ENCODE data around the gene PLPP4. TPM values are rescaled to one million over a fixed set of nuclear protein-coding genes. Genes with fewer than 3 reads are reported as not detected.

PLPP4 gene
- polyA plus RNA-seq, 1 donor from 2014 or later: 4.4 TPM

- Histone ChIP-seq H3K4me2 (ENCODE audit: low read length) (no peak overlapping the region), H3K27me3 (ENCODE audit: insufficient read depth, low read depth, low read length) (no peaks in the 10 kb centered on the region), H3K9ac (ENCODE audit: low read length) (no peak overlapping the region), H4K20me1 (ENCODE audit: insufficient read depth) (no peaks in the 10 kb centered on the region), H3K79me2 (replicated peaks; ENCODE audit: insufficient read depth, low read length) (no peaks in the 10 kb centered on the region), H3K9me3 (ENCODE audit: low read length) (no peaks in the 10 kb centered on the region), H3K9me2 (ENCODE audit: insufficient read depth, low read length) (no peaks in the 10 kb centered on the region), H3F3A (ENCODE audit: insufficient read depth, low read length, poor library complexity, severe bottlenecking) (no peaks in the 10 kb centered on the region), H2AFZ (ENCODE audit: low read depth, low read length) (no peak overlapping the region), H3K4me3 (ENCODE audit: low read length) (no peak overlapping the region), H3K36me3 (ENCODE audit: insufficient read depth, low read length) (no peaks in the 10 kb centered on the region), H3K27ac (ENCODE audit: low read length) (no peak overlapping the region)
- TF ChIP-seq CTCF (IDR thresholded peaks at IDR 0.05; ENCODE audit: poor library complexity, severe bottlenecking): no peak
- no peak for TF ChIP-seq EZH2 (IDR thresholded peaks at IDR 0.05; ENCODE audit: borderline replicate concordance, insufficient read depth, low read length, poor library complexity, severe bottlenecking)
- TF ChIP-seq TAF1 (IDR thresholded peaks at IDR 0.05; ENCODE audit: low read depth): no peak
- no peak for TF ChIP-seq RAD21 (conservative IDR thresholded peaks at IDR 0.05)
- TF ChIP-seq POLR2AphosphoS5 (IDR thresholded peaks at IDR 0.05): no peak
- TF ChIP-seq, protein P1, sequence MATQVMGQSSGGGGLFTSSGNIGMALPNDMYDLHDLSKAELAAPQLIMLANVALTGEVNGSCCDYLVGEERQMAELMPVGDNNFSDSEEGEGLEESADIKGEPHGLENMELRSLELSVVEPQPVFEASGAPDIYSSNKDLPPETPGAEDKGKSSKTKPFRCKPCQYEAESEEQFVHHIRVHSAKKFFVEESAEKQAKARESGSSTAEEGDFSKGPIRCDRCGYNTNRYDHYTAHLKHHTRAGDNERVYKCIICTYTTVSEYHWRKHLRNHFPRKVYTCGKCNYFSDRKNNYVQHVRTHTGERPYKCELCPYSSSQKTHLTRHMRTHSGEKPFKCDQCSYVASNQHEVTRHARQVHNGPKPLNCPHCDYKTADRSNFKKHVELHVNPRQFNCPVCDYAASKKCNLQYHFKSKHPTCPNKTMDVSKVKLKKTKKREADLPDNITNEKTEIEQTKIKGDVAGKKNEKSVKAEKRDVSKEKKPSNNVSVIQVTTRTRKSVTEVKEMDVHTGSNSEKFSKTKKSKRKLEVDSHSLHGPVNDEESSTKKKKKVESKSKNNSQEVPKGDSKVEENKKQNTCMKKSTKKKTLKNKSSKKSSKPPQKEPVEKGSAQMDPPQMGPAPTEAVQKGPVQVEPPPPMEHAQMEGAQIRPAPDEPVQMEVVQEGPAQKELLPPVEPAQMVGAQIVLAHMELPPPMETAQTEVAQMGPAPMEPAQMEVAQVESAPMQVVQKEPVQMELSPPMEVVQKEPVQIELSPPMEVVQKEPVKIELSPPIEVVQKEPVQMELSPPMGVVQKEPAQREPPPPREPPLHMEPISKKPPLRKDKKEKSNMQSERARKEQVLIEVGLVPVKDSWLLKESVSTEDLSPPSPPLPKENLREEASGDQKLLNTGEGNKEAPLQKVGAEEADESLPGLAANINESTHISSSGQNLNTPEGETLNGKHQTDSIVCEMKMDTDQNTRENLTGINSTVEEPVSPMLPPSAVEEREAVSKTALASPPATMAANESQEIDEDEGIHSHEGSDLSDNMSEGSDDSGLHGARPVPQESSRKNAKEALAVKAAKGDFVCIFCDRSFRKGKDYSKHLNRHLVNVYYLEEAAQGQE (IDR thresholded peaks at IDR 0.05; ENCODE audit: borderline replicate concordance): no peak
- TF ChIP-seq MXI1 (conservative IDR thresholded peaks at IDR 0.05; ENCODE audit: poor library complexity, severe bottlenecking): no peak
- no peak for TF ChIP-seq SMC3 (conservative IDR thresholded peaks at IDR 0.05; ENCODE audit: poor library complexity)
- TF ChIP-seq EP300 (conservative IDR thresholded peaks at IDR 0.05; ENCODE audit: poor library complexity, severe bottlenecking): no peak
Measured at GRCh38 chr10:120630266-120630665, 173.2 kb downstream of the PLPP4 start.

DNA sequence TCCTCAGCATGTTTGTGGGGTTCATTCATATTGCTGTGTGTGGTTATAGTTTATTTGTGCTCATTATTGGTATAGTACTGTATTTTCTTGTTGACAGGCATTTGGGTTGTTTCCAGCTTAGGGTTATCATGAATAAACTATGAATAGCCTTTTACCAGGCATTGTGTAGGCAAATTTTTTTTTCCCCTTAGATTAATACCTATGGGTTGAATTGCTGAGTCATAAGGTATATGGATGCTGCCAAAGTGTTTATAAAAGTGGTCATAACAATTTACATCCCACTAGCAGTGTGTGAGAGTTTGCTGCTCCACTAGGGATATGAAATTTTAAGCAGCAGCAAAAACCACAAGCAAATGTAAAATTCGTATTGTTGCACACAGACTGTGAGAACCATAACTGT is 175.0 kb downstream of the PLPP4 start:
- Histone ChIP-seq H3F3A (ENCODE audit: insufficient read depth, low read length, poor library complexity, severe bottlenecking) (no peaks in the 10 kb centered on the region), H3K79me2 (replicated peaks; ENCODE audit: insufficient read depth, low read length) (no peaks in the 10 kb centered on the region), H3K9ac (ENCODE audit: low read length) (no peak overlapping the region), H3K4me2 (ENCODE audit: low read length) (no peak overlapping the region), H3K9me3 (ENCODE audit: low read length) (no peaks in the 10 kb centered on the region), H2AFZ (ENCODE audit: low read depth, low read length) (no peak overlapping the region), H3K36me3 (ENCODE audit: insufficient read depth, low read length) (no peaks in the 10 kb centered on the region), H3K27me3 (ENCODE audit: insufficient read depth, low read depth, low read length) (no peaks in the 10 kb centered on the region), H3K27ac (ENCODE audit: low read length) (no peak overlapping the region), H3K9me2 (ENCODE audit: insufficient read depth, low read length) (no peaks in the 10 kb centered on the region), H3K4me3 (ENCODE audit: low read length) (no peak overlapping the region), H4K20me1 (ENCODE audit: insufficient read depth) (no peaks in the 10 kb centered on the region)
- TF ChIP-seq POLR2AphosphoS5 (IDR thresholded peaks at IDR 0.05): no peak
- TF ChIP-seq SMC3 (conservative IDR thresholded peaks at IDR 0.05; ENCODE audit: poor library complexity): no peak
- TF ChIP-seq, protein P1 (IDR thresholded peaks at IDR 0.05; ENCODE audit: borderline replicate concordance): no peak
- TF ChIP-seq MXI1 (conservative IDR thresholded peaks at IDR 0.05; ENCODE audit: poor library complexity, severe bottlenecking): no peak
- no peak for TF ChIP-seq TAF1 (IDR thresholded peaks at IDR 0.05; ENCODE audit: low read depth)
- no peak for TF ChIP-seq EZH2 (IDR thresholded peaks at IDR 0.05; ENCODE audit: borderline replicate concordance, insufficient read depth, low read length, poor library complexity, severe bottlenecking)
- TF ChIP-seq EP300 (conservative IDR thresholded peaks at IDR 0.05; ENCODE audit: poor library complexity, severe bottlenecking): no peak
- TF ChIP-seq RAD21 (conservative IDR thresholded peaks at IDR 0.05): no peak
- no peak for TF ChIP-seq CTCF (IDR thresholded peaks at IDR 0.05; ENCODE audit: poor library complexity, severe bottlenecking)

Data from neural cell (in vitro differentiated cells).